ENCODE measurements around the gene MRGPRG. TPM values are rescaled to one million over a fixed set of nuclear protein-coding genes. Genes with fewer than 3 reads are reported as not detected.

Gene MRGPRG
- total RNA-seq, 1 donor from 2014 or later: not detected

- Mint-ChIP-seq H3K4me3 (ENCODE audit: unreplicated experiment) (no peak overlapping the region), H3K27ac (ENCODE audit: unreplicated experiment) (no peak overlapping the region), H3K4me1 (ENCODE audit: low read depth, unreplicated experiment) (no peaks in the 10 kb centered on the region), H3K9me3 (ENCODE audit: unreplicated experiment) (peaks cover 12% of the 10 kb centered on the region), H3K36me3 (ENCODE audit: unreplicated experiment) (peaks cover 12% of the 10 kb centered on the region), H3K27me3 (ENCODE audit: unreplicated experiment) (peaks cover 9% of the 10 kb centered on the region)
- no peak for TF ChIP-seq CTCF (IDR thresholded peaks at IDR 0.05; ENCODE audit: partially characterized antibody, unreplicated experiment)
- DNase-seq: no peak
Measured at GRCh38 chr11:3183523-3183922, 35.1 kb downstream of the MRGPRG start.

- Mint-ChIP-seq H3K9me3 (ENCODE audit: unreplicated experiment) (peaks cover 10% of the 10 kb centered on the region), H3K4me3 (ENCODE audit: unreplicated experiment) (no peak overlapping the region), H3K36me3 (ENCODE audit: unreplicated experiment) (peaks cover 12% of the 10 kb centered on the region), H3K27ac (ENCODE audit: unreplicated experiment) (no peak overlapping the region), H3K27me3 (ENCODE audit: unreplicated experiment) (peaks cover 7% of the 10 kb centered on the region), H3K4me1 (ENCODE audit: low read depth, unreplicated experiment) (no peaks in the 10 kb centered on the region)
- TF ChIP-seq CTCF (IDR thresholded peaks at IDR 0.05; ENCODE audit: partially characterized antibody, unreplicated experiment): no peak
- no peak for DNase-seq
Measured at GRCh38 chr11:3182462-3182852, 36.2 kb downstream of the MRGPRG start.

- Mint-ChIP-seq H3K27me3 (ENCODE audit: unreplicated experiment) (peaks cover 7% of the 10 kb centered on the region), H3K9me3 (ENCODE audit: unreplicated experiment) (peaks cover 9% of the 10 kb centered on the region), H3K27ac (ENCODE audit: unreplicated experiment) (no peak overlapping the region), H3K4me3 (ENCODE audit: unreplicated experiment) (no peak overlapping the region), H3K4me1 (ENCODE audit: low read depth, unreplicated experiment) (no peaks in the 10 kb centered on the region), H3K36me3 (ENCODE audit: unreplicated experiment) (peaks cover 12% of the 10 kb centered on the region)
- no peak for DNase-seq
- no peak for TF ChIP-seq CTCF (IDR thresholded peaks at IDR 0.05; ENCODE audit: partially characterized antibody, unreplicated experiment)
Measured at GRCh38 chr11:3181725-3182461, 36.7 kb downstream of the MRGPRG start.

- peaks cover 7% of the 10 kb centered on the region for H3K27me3 Mint-ChIP-seq (ENCODE audit: unreplicated experiment)
- no peak for TF ChIP-seq CTCF (IDR thresholded peaks at IDR 0.05; ENCODE audit: partially characterized antibody, unreplicated experiment)
- peaks cover 15% of the 10 kb centered on the region for H3K36me3 Mint-ChIP-seq (ENCODE audit: unreplicated experiment)
- H3K4me1 Mint-ChIP-seq (ENCODE audit: low read depth, unreplicated experiment): no peaks in the 10 kb centered on the region
- no peak overlapping the region for H3K27ac Mint-ChIP-seq (ENCODE audit: unreplicated experiment)
- H3K9me3 Mint-ChIP-seq (ENCODE audit: unreplicated experiment): peaks cover 10% of the 10 kb centered on the region
- DNase-seq: no peak
- no peak overlapping the region for H3K4me3 Mint-ChIP-seq (ENCODE audit: unreplicated experiment)
Measured at GRCh38 chr11:3180869-3181268, 37.7 kb downstream of the MRGPRG start.

GRCh38 chr11:3178349-3178748 lies 40.3 kb downstream of the MRGPRG start:
- no peak for TF ChIP-seq CTCF (IDR thresholded peaks at IDR 0.05; ENCODE audit: partially characterized antibody, unreplicated experiment)
- H3K4me1 Mint-ChIP-seq (ENCODE audit: low read depth, unreplicated experiment): no peaks in the 10 kb centered on the region
- H3K36me3 Mint-ChIP-seq (ENCODE audit: unreplicated experiment): peaks cover 20% of the 10 kb centered on the region
- DNase-seq: no peak
- H3K9me3 Mint-ChIP-seq (ENCODE audit: unreplicated experiment): peaks cover 8% of the 10 kb centered on the region
- H3K27me3 Mint-ChIP-seq (ENCODE audit: unreplicated experiment): peaks cover 4% of the 10 kb centered on the region
- H3K4me3 Mint-ChIP-seq (ENCODE audit: unreplicated experiment): no peak overlapping the region
- no peak overlapping the region for H3K27ac Mint-ChIP-seq (ENCODE audit: unreplicated experiment)
